ENCODE results near the gene ZDBF2. TPM values are rescaled to one million over a fixed set of nuclear protein-coding genes. Genes with fewer than 3 reads are reported as not detected.

ZDBF2 gene
- total RNA-seq, 4 donors from 2014 or later: 5.9 to 8.3 (median 7.4) TPM

- no peak for TF ChIP-seq CTCF (IDR thresholded peaks at IDR 0.05; ENCODE audit: low read depth)
Measured at GRCh38 chr2:206337956-206338355, 63.5 kb downstream of the ZDBF2 start.

GRCh38 chr2:206341396-206341795 lies 66.9 kb downstream of the ZDBF2 start:
- no peak for TF ChIP-seq CTCF (IDR thresholded peaks at IDR 0.05; ENCODE audit: low read depth)

DNA sequence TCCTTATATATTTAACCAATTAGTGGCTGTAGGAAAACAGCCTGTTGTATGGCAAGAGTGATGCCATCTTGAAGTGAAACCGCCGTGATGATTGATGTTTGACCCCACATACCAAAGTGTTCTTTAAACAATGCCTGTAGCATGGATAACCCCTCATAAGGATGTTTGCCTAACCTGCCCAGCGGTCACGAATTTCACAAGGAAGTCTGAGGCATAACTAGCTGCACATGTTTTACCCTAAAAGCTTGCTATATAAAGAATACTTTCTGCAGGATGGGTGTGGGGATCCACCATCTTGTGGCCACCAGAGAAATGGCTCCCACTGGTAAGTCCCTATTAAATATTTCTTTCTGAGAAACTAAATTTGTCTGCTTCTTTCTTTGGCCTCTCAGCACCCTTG lies 68.7 kb downstream of the ZDBF2 start:
- TF ChIP-seq CTCF (IDR thresholded peaks at IDR 0.05; ENCODE audit: low read depth): no peak

- TF ChIP-seq CTCF (IDR thresholded peaks at IDR 0.05; ENCODE audit: low read depth): no peak
Measured at GRCh38 chr2:206343816-206344215, 69.4 kb downstream of the ZDBF2 start.

DNA sequence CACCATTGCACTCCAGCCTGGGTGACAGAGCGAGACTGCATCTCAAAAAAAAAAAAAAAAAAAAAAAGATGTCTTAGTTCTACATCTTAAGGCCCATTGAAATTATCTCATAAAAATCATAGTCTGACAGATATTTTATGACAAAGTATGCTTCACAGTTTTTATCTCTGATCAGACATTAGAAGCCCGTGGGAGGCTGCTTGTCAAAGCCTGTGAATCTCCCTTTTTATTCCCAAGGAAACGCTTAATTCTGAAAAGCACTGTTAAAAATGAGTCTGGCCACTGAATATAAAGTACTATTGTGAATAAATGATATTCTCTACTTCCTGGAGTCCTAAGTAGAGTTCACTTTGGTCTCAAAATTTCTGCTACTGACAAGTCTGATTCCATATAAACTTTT lies 71.1 kb downstream of the ZDBF2 start:
- no peak for TF ChIP-seq CTCF (IDR thresholded peaks at IDR 0.05; ENCODE audit: low read depth)

DNA sequence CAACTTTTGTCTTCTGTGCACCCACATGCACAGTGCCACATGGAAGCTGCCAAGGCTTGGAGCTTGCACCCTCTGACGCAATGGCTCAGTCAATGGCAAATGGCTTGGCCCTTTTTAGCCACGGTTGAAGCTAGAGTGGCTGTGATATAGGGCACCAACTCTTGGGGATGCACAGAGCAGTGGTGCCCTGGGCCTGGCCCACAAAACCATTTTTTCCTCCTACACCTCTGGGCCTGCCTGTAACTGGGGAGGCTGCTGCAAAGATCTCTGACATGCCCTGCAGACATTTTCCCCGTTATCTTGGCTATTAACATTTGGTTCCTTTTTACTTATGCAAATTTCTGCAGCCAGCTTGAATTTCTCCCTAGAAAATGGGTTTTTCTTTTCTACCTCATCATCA lies 74.9 kb downstream of the ZDBF2 start:
- TF ChIP-seq CTCF (IDR thresholded peaks at IDR 0.05; ENCODE audit: low read depth): no peak

GRCh38 chr2:206352571-206352970 lies 78.1 kb downstream of the ZDBF2 start:
- no peak for TF ChIP-seq CTCF (IDR thresholded peaks at IDR 0.05; ENCODE audit: low read depth)

Data from subcutaneous adipose tissue (tissue), 4 donors.